ENCODE measurements around the gene LTBR. TPM values are rescaled to one million over a fixed set of nuclear protein-coding genes. Genes with fewer than 3 reads are reported as not detected.
"Not testable (repeated sequence)": the region's sequence is repeated elsewhere in the genome, so short reads cannot be mapped to it uniquely, and the experiment has no call there.

Gene LTBR
- total RNA-seq, 4 donors from 2014 or later: 28.1 to 116 (median 83.5) TPM

DNA sequence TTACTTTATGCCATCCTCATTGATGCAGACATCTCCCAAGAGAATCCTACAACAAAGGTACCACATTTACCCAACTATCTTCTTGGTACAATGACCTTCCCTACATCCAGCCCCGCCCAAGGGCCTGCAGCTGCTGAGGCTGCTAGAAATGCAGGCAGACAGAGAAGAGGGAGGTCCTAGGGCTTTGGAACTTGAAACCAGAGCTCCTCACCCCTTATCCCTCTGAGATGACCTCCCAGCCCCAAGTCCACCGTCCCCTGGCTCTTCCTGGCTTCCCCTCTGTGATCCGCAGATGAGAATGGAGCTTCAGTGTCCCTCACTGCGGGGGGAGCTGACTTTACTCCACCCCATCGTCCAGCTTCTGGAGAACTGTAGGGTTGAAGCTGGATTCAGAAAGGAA lies 40.4 kb upstream of the LTBR start:
- DNase-seq: no peak
- Histone ChIP-seq H3K4me1 (peaks cover 14 to 28% of the 10 kb centered on the region in 2 donors), H3K27me3 (no peaks in the 10 kb centered on the region), H3K36me3 (no peaks in the 10 kb centered on the region), H3K27ac (peak overlapping the region; percentile 95 to 97), H3K4me3 (no peak overlapping the region), H3K9me3 (no peaks in the 10 kb centered on the region)
- intact Hi-C loops (cut with DNase I; ENCODE audit: low total_unique reads): no loop called here
- no peak for TF ChIP-seq POLR2A (IDR thresholded peaks at IDR 0.05)
- no peak for TF ChIP-seq CTCF (IDR thresholded peaks at IDR 0.05)

- H3K9me3 ChIP-seq; H3K36me3 ChIP-seq; intact Hi-C loops (cut with DNase I; ENCODE audit: low total_unique reads); H3K4me3 ChIP-seq; DNase-seq; H3K27me3 ChIP-seq: not testable (repeated sequence)
- H3K4me1 ChIP-seq: peaks cover 14 to 28% of the 10 kb centered on the region in 2 donors
- H3K27ac ChIP-seq: peak overlapping the region; percentile 95 to 97
Observed at GRCh38 chr12:6344101-6344660, 39.8 kb upstream of the LTBR start.

- intact Hi-C loops (cut with DNase I; ENCODE audit: low total_unique reads): no loop called here
- DNase-seq: peak; percentile 69 to 86
- no peaks in the 10 kb centered on the region for H3K27me3 ChIP-seq
- TF ChIP-seq CTCF (IDR thresholded peaks at IDR 0.05) (no peak), POLR2A (IDR thresholded peaks at IDR 0.05) (no peak)
- peak overlapping the region; percentile 95 to 97 for H3K27ac ChIP-seq
- no peak overlapping the region for H3K4me3 ChIP-seq
- H3K4me1 ChIP-seq: peaks cover 14 to 28% of the 10 kb centered on the region in 2 donors
- no peaks in the 10 kb centered on the region for H3K9me3 ChIP-seq
- H3K36me3 ChIP-seq: no peaks in the 10 kb centered on the region
Observed at GRCh38 chr12:6345319-6346091, 38.5 kb upstream of the LTBR start.

GRCh38 chr12:6346235-6346832 lies 37.6 kb upstream of the LTBR start:
- DNase-seq: peak in 1 of 2 donors; percentile 65
- Histone ChIP-seq H3K9me3 (no peaks in the 10 kb centered on the region), H3K27ac (peak overlapping the region; percentile 95 to 97), H3K36me3 (no peaks in the 10 kb centered on the region), H3K27me3 (no peaks in the 10 kb centered on the region), H3K4me1 (peaks cover 14 to 28% of the 10 kb centered on the region in 2 donors), H3K4me3 (no peak overlapping the region)
- TF ChIP-seq CTCF (IDR thresholded peaks at IDR 0.05): no peak
- no peak for TF ChIP-seq POLR2A (IDR thresholded peaks at IDR 0.05)
- intact Hi-C loops (cut with DNase I; ENCODE audit: low total_unique reads): no loop called here

- intact Hi-C loops (cut with DNase I; ENCODE audit: low total_unique reads): no loop called here
- no peak overlapping the region for H3K4me3 ChIP-seq
- DNase-seq: no peak
- H3K9me3 ChIP-seq: no peaks in the 10 kb centered on the region
- peaks cover 14 to 28% of the 10 kb centered on the region in 2 donors for H3K4me1 ChIP-seq
- H3K27ac ChIP-seq: peak overlapping the region; percentile 95 to 97
- TF ChIP-seq POLR2A (IDR thresholded peaks at IDR 0.05): no peak
- TF ChIP-seq CTCF (IDR thresholded peaks at IDR 0.05): no peak
- H3K36me3 ChIP-seq: no peaks in the 10 kb centered on the region
- H3K27me3 ChIP-seq: no peaks in the 10 kb centered on the region
Observed at GRCh38 chr12:6346942-6347341, 37.0 kb upstream of the LTBR start.

All from uterus (tissue), 4 donors.